Hair follicular keratinocyte (primary cell): ENCODE measurements around the gene POU2F3. TPM values are rescaled to one million over a fixed set of nuclear protein-coding genes. Genes with fewer than 3 reads are reported as not detected.

Source experiments
- total RNA-seq: library from RNA; depleted of rRNA; stranded (reverse); fragments of >200 nt; gene quantifications from 2 replicates; pipeline ENCODE4 v1.2.3, GENCODE V29; 2015

Gene POU2F3
- 0.08 TPM in 1 of 2 replicates, not detected in the other for total RNA-seq

GRCh38 chr11:120239713-120240640 lies at the start of gene POU2F3:
POU2F3 (plus strand) TSS chr11:120240140; CDS start chr11:120240344, 204 bp downstream.

GRCh38 chr11:120210626-120211521 lies 29.1 kb upstream of the POU2F3 start, which contains the start of gene OAF:
OAF (plus strand) TSS chr11:120211032; CDS start chr11:120211280, 248 bp downstream.

GRCh38 chr11:120324932-120325810 lies 85.2 kb downstream of the POU2F3 start, which contains the start of gene TLCD5:
TLCD5 (plus strand) TSS chr11:120325299; CDS start chr11:120327442, 2,143 bp downstream.

GRCh38 chr11:120335908-120336640 lies 96.1 kb downstream of the POU2F3 start, which contains the start of gene ARHGEF12:
ARHGEF12 (plus strand) TSS chr11:120336413; CDS start chr11:120337244, 831 bp downstream.

Other genes starting within 250 kb of the POU2F3 start
- 178 and 186 TPM in 2 replicates for gene TRIM29, start 102.0 kb upstream of the POU2F3 start, total RNA-seq
- 26.6 and 33.2 TPM in 2 replicates for gene OAF, start 29.1 kb upstream of the POU2F3 start, total RNA-seq
- gene TLCD5, start 85.2 kb downstream of the POU2F3 start, total RNA-seq: 0.94 and 3.3 TPM in 2 replicates
- gene ARHGEF12, start 96.3 kb downstream of the POU2F3 start, total RNA-seq: 20.6 and 27.8 TPM in 2 replicates